PC-3 (cell line): ENCODE measurements around the gene CPHXL. TPM values are rescaled to one million over a fixed set of nuclear protein-coding genes. Genes with fewer than 3 reads are reported as not detected.

Experiments used
- ATAC-seq: fragments of 200-7000 bp; cut with Tn5 transposase; 2 replicates; pipeline ENCODE4 v1.9.1; 2020; ENCODE audit warnings: mild to moderate bottlenecking, moderate library complexity
- BruUV-seq: library from RNA; stranded (reverse); fragments of 400-500 nt; replicated peaks from 2 replicates; lab custom pipeline; 2021; lab: Mats Ljungman, UMichigan
- CTCF ChIA-PET: fragments of 300-600 bp; sonication (Branson Sonifier 250); formaldehyde crosslinking; loops from one replicate; lab custom pipeline; 2022; ENCODE audit warnings: antibody characterized with exemption; lab: Charles Lee
- POLR2A ChIA-PET: fragments of 300-600 bp; sonication (Branson Sonifier 250); formaldehyde crosslinking; loops from one replicate; lab custom pipeline; 2022; ENCODE audit warnings: antibody characterized with exemption; ENCODE audit not compliant: unreplicated experiment; lab: Charles Lee
- DNase-seq: peaks from one replicate; pipeline ENCODE4 v3.0.0-alpha.2; 2015
- H2AFZ ChIP-seq: fragments of 300-600 bp; sonication (generic); 2 replicates; pipeline ENCODE4 v1.6.0; 2016; ENCODE audit warnings: antibody characterized with exemption, low read length
- H3F3A ChIP-seq: fragments of 300-600 bp; sonication (generic); one replicate; pipeline ENCODE4 v1.6.0; 2017; ENCODE audit warnings: antibody characterized with exemption, low read length, control low read depth, mild to moderate bottlenecking; ENCODE audit not compliant: unreplicated experiment
- H3K27ac ChIP-seq: fragments of 300-600 bp; sonication (generic); 2 replicates; pipeline ENCODE4 v1.5.1; 2016; ENCODE audit warnings: mild to moderate bottlenecking, low read length
- H3K27me3 ChIP-seq: fragments of 300-600 bp; sonication (generic); 2 replicates; pipeline ENCODE4 v1.6.1; 2016; ENCODE audit warnings: low read length, mixed read lengths
- H3K36me3 ChIP-seq: fragments of 300-600 bp; sonication (generic); 2 replicates; pipeline ENCODE4 v1.6.1; 2016; ENCODE audit warnings: low read depth, mixed run types, low read length, mixed read lengths
- H3K4me1 ChIP-seq: fragments of 300-600 bp; sonication (generic); 2 replicates; pipeline ENCODE4 v1.5.1; 2016; ENCODE audit warnings: low read length; ENCODE audit not compliant: insufficient read depth
- H3K4me2 ChIP-seq: fragments of 300-600 bp; sonication (generic); 2 replicates; pipeline ENCODE4 v1.6.0; 2016; ENCODE audit warnings: low read length
- H3K4me3 ChIP-seq: fragments of 300-600 bp; sonication (generic); 2 replicates; pipeline ENCODE4 v1.5.1; 2016; ENCODE audit warnings: mild to moderate bottlenecking, low read length, mixed read lengths
- H3K79me2 ChIP-seq: fragments of 300-600 bp; sonication (generic); 2 replicates; pipeline ENCODE4 v1.6.1; 2017; ENCODE audit warnings: low read length, mixed read lengths
- H3K9ac ChIP-seq: fragments of 300-600 bp; sonication (generic); 2 replicates; pipeline ENCODE4 v1.6.0; 2016; ENCODE audit warnings: mild to moderate bottlenecking, low read length
- H3K9me2 ChIP-seq: fragments of 300-600 bp; sonication (generic); replicated peaks from 2 replicates; pipeline ENCODE4 v1.6.1; 2016; ENCODE audit warnings: mixed run types, low read length, mixed read lengths
- H3K9me3 ChIP-seq: fragments of 300-600 bp; sonication (generic); 2 replicates; pipeline ENCODE4 v1.6.1; 2016; ENCODE audit warnings: low read length, mixed read lengths
- H4K20me1 ChIP-seq: fragments of 300-600 bp; sonication (generic); 2 replicates; pipeline ENCODE4 v1.6.1; 2016; ENCODE audit warnings: low read length, mixed read lengths
- EZH2 ChIP-seq: fragments of 300-600 bp; sonication (generic); IDR thresholded peaks from one replicate; pipeline ENCODE4 v1.6.1; 2017; ENCODE audit warnings: antibody characterized with exemption, mild to moderate bottlenecking, low read length; ENCODE audit not compliant: unreplicated experiment
- EZH2phosphoT487 ChIP-seq: fragments of 300-600 bp; sonication (generic); IDR thresholded peaks from 2 replicates; pipeline ENCODE4 v1.6.1; 2018; ENCODE audit warnings: mild to moderate bottlenecking, antibody characterized with exemption, low read length, borderline replicate concordance
- intact Hi-C: fragments of 100-400 bp; cut with micrococcal nuclease; formaldehyde crosslinking; loops from 2 replicates; pipeline ENCODE4 v1.9.0; 2023
- total RNA-seq: library from RNA; depleted of rRNA; stranded (reverse); fragments of >200 nt; gene quantifications from 2 replicates; pipeline ENCODE4 v1.2.3, GENCODE V29; 2014
- TF ChIP-seq, protein P1 (sequence below): fragments of 300-600 bp; sonication (generic); conservative IDR thresholded peaks from 2 replicates; pipeline ENCODE4 v1.5.1; 2017; ENCODE audit warnings: antibody characterized with exemption, low read depth, mild to moderate bottlenecking, low read length

Gene CPHXL
- total RNA-seq, 1 experiment from 2014 or later, result not detected

DNA sequence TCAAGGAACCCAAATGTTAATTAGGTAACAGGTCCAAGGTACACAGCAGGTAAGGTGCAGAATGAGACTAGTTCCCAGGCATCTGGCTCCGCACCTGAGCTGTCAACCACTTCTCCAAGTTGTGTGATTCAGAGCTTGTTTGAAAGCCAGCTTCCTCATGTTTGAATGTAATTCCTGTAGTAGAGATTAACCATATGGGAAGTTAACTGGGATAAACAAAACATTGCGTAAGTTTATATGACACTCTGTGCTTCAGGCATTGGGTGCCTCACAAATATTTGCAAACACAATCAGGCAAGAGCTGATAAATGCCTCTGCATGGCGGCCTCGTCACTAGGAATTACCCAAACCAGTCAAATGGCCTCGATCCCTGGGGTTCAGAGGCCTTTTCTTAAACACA, 27.9 kb upstream of the CPHXL start:
- intact Hi-C loops, result no loop called here
- Histone ChIP-seq H3K27ac (no peak overlapping the region), H3K79me2 (no peaks in the 10 kb centered on the region), H3K9me3 (no peaks in the 10 kb centered on the region), H2AFZ (no peak overlapping the region), H3K4me2 (no peak overlapping the region), H4K20me1 (no peaks in the 10 kb centered on the region), H3K4me3 (no peak overlapping the region), H3K27me3 (peaks cover 11% of the 10 kb centered on the region; the same call in 1 of the 2 replicates), H3K4me1 (no peaks in the 10 kb centered on the region), H3F3A (no peaks in the 10 kb centered on the region), H3K9ac (no peak overlapping the region), H3K36me3 (no peaks in the 10 kb centered on the region), H3K9me2 (no peaks in the 10 kb centered on the region)
- no TSS peak for BruUV-seq
- DNase-seq (peak; percentile 57), ATAC-seq (no peak)
- POLR2A ChIA-PET, result no interaction called here
- CTCF ChIA-PET, result no interaction called here
- TF ChIP-seq, protein P1, sequence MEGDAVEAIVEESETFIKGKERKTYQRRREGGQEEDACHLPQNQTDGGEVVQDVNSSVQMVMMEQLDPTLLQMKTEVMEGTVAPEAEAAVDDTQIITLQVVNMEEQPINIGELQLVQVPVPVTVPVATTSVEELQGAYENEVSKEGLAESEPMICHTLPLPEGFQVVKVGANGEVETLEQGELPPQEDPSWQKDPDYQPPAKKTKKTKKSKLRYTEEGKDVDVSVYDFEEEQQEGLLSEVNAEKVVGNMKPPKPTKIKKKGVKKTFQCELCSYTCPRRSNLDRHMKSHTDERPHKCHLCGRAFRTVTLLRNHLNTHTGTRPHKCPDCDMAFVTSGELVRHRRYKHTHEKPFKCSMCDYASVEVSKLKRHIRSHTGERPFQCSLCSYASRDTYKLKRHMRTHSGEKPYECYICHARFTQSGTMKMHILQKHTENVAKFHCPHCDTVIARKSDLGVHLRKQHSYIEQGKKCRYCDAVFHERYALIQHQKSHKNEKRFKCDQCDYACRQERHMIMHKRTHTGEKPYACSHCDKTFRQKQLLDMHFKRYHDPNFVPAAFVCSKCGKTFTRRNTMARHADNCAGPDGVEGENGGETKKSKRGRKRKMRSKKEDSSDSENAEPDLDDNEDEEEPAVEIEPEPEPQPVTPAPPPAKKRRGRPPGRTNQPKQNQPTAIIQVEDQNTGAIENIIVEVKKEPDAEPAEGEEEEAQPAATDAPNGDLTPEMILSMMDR, result no peak

GRCh38 chr16:75750528-75750927, 24.2 kb upstream of the CPHXL start:
- Histone ChIP-seq H2AFZ (no peak overlapping the region), H3K9me2 (no peaks in the 10 kb centered on the region), H3K27ac (no peak overlapping the region), H4K20me1 (no peaks in the 10 kb centered on the region), H3K36me3 (no peaks in the 10 kb centered on the region), H3K27me3 (peaks cover 11% of the 10 kb centered on the region; the same call in 1 of the 2 replicates), H3K9ac (no peak overlapping the region), H3F3A (no peaks in the 10 kb centered on the region), H3K4me1 (peaks cover 8% of the 10 kb centered on the region; the same call in 1 of the 2 replicates), H3K79me2 (no peaks in the 10 kb centered on the region), H3K4me3 (no peak overlapping the region), H3K4me2 (no peak overlapping the region), H3K9me3 (no peaks in the 10 kb centered on the region)
- DNase-seq (no peak), ATAC-seq (no peak)
- ChIA-PET CTCF (no interaction called here), POLR2A (no interaction called here)
- BruUV-seq, result no TSS peak
- TF ChIP-seq EZH2phosphoT487 (no peak), EZH2 (no peak)
- TF ChIP-seq, protein P1, result no peak
- intact Hi-C loops, result no loop called here

- DNase-seq (no peak), ATAC-seq (no peak)
- Histone ChIP-seq H3K4me3 (no peak overlapping the region), H3K27me3 (no peaks in the 10 kb centered on the region), H3K4me1 (peaks cover 8% of the 10 kb centered on the region; the same call in 1 of the 2 replicates), H4K20me1 (no peaks in the 10 kb centered on the region), H3K36me3 (peaks cover 4% of the 10 kb centered on the region; the same call in 1 of the 2 replicates), H3K9ac (no peak overlapping the region), H3K4me2 (no peak overlapping the region), H3K9me3 (peaks cover 14% of the 10 kb centered on the region; the same call in 1 of the 2 replicates), H3K79me2 (no peaks in the 10 kb centered on the region), H3F3A (no peaks in the 10 kb centered on the region), H3K27ac (no peak overlapping the region), H3K9me2 (no peaks in the 10 kb centered on the region), H2AFZ (no peak overlapping the region)
- ChIA-PET POLR2A (no interaction called here), CTCF (no interaction called here)
- TF ChIP-seq, protein P1, result no peak
- TF ChIP-seq EZH2 (no peak), EZH2phosphoT487 (no peak)
- BruUV-seq, result no TSS peak
- intact Hi-C loops, result no loop called here
These were observed 20.1 kb upstream of the CPHXL start for GRCh38 chr16:75746359-75746758.
